HepG2 (cell line): ENCODE measurements around the gene ZNF155.

Experiments
- CEBPG ChIP-seq: IDR thresholded peaks from 2 replicates; pipeline ENCODE4 v1.6.1; 2016
- EP300 ChIP-seq, 3 experiments: sonication (generic) in 1 of 3; formaldehyde crosslinking in 1 of 3; IDR thresholded peaks; 2 replicates each; pipeline versions ENCODE4 v1.5.1 to v1.6.1; 2011 to 2020; ENCODE audit warnings: low read depth in 2 of 3, low read length in 2 of 3, borderline replicate concordance in 1 of 3, improper control_type of control experiment in 1 of 3, mild to moderate bottlenecking in 1 of 3, missing genetic modification reagents in 1 of 3, moderate library complexity in 1 of 3
- FOXK2 ChIP-seq: fragments of 450-650 bp; IDR thresholded peaks from 2 replicates; pipeline ENCODE4 v1.6.1; 2016
- IRF1 ChIP-seq: sonication (generic); formaldehyde crosslinking; IDR thresholded peaks from 2 replicates; pipeline ENCODE4 v1.4.0; 2020; ENCODE audit warnings: low read depth, mild to moderate bottlenecking, missing genetic modification reagents
- RFXANK ChIP-seq: IDR thresholded peaks from 2 replicates; pipeline ENCODE4 v1.6.1; 2016
- SMC3 ChIP-seq: IDR thresholded peaks from 2 replicates; pipeline ENCODE4 v1.6.1; 2011; ENCODE audit warnings: low read length, improper control_type of control experiment
- SUZ12 ChIP-seq: fragments of 150-350 bp; IDR thresholded peaks from 2 replicates; pipeline ENCODE4 v1.6.1; 2014; ENCODE audit warnings: low read depth, low read length
- ZC3H13 ChIP-seq: sonication (generic); formaldehyde crosslinking; IDR thresholded peaks from 2 replicates; pipeline ENCODE4 v1.8.1; 2023; ENCODE audit warnings: mild to moderate bottlenecking, missing genetic modification reagents, moderate library complexity

GRCh38 chr19:43957891-43958290 is 26.1 kb upstream of the ZNF155 start:
- TF ChIP-seq IRF1 (CRISPR knock-in tag) (no peak), EP300 (IDR thresholded peaks at IDR 0.05; ENCODE audit: low read depth in 2 of 2, low read length in 2 of 2) (no peak), EP300 (CRISPR knock-in tag; IDR thresholded peaks at IDR 0.05; ENCODE audit: borderline replicate concordance) (no peak), FOXK2 (no peak), SMC3 (no peak), ZC3H13 (CRISPR knock-in tag) (no peak), RFXANK (CRISPR knock-in tag) (no peak), CEBPG (CRISPR knock-in tag) (peak; percentile 92), SUZ12 (no peak)
